Osteoblast (primary cell): ENCODE results near the gene ADAMTS9. TPM values are rescaled to one million over a fixed set of nuclear protein-coding genes. Genes with fewer than 3 reads are reported as not detected.

ENCODE experiments used
- DNase-seq: peaks from one replicate; pipeline ENCODE4 v3.0.0; 2011; ENCODE audit warnings: low spot score, mixed read lengths; ENCODE audit not compliant: insufficient read length; ENCODE audit errors: missing footprints
- H2AFZ ChIP-seq: 2 replicates; pipeline ENCODE4 v1.6.0; 2011; ENCODE audit warnings: mild to moderate bottlenecking, low read length
- H3K27ac ChIP-seq: 2 replicates; pipeline ENCODE4 v1.5.1; 2011; ENCODE audit warnings: mild to moderate bottlenecking, low read depth, low read length, moderate library complexity
- H3K27me3 ChIP-seq: 2 replicates; pipeline ENCODE4 v1.6.0; 2012; ENCODE audit warnings: mild to moderate bottlenecking, control low read depth, inconsistent platforms, low read length, moderate library complexity; ENCODE audit not compliant: insufficient read depth
- H3K36me3 ChIP-seq: 2 replicates; pipeline ENCODE4 v1.5.1; 2011; ENCODE audit warnings: mild to moderate bottlenecking, low read length, control low read depth, moderate library complexity; ENCODE audit not compliant: insufficient read depth
- H3K4me1 ChIP-seq: 2 replicates; pipeline ENCODE4 v1.5.1; 2011; ENCODE audit warnings: mild to moderate bottlenecking, low read length, control low read depth, moderate library complexity; ENCODE audit not compliant: insufficient read depth
- H3K4me2 ChIP-seq: 2 replicates; pipeline ENCODE4 v1.6.0; 2011; ENCODE audit warnings: mild to moderate bottlenecking, low read length; ENCODE audit not compliant: insufficient read depth
- H3K4me3 ChIP-seq: fragments of 200-600 bp; sonication (generic); 3 replicates; pipeline ENCODE4 v1.5.1; 2012; ENCODE audit warnings: mild to moderate bottlenecking, low read length, inconsistent platforms; ENCODE audit not compliant: insufficient read depth
- H3K79me2 ChIP-seq: 2 replicates; pipeline ENCODE4 v1.6.0; 2012; ENCODE audit warnings: mild to moderate bottlenecking, low read length, control low read depth, inconsistent platforms; ENCODE audit not compliant: insufficient read depth
- H3K9me3 ChIP-seq: 2 replicates; pipeline ENCODE4 v1.5.1; 2011; ENCODE audit warnings: low read depth, low read length, control low read depth
- H4K20me1 ChIP-seq: 2 replicates; pipeline ENCODE4 v1.6.0; 2012; ENCODE audit warnings: mild to moderate bottlenecking, low read length, control low read depth; ENCODE audit not compliant: insufficient read depth
- total RNA-seq: library from RNA; depleted of rRNA; stranded (reverse); fragments of >200 nt; gene quantifications from 2 replicates; pipeline ENCODE4 v1.2.3, GENCODE V29; 2012
- TF ChIP-seq, protein P1 (sequence below): IDR thresholded peaks from 2 replicates; pipeline ENCODE4 v1.5.1; 2011; ENCODE audit warnings: mild to moderate bottlenecking, low read depth, low read length, moderate library complexity; ENCODE audit errors: extremely low read depth

Gene ADAMTS9
- total RNA-seq, 1 donor = 4.0 TPM

DNA sequence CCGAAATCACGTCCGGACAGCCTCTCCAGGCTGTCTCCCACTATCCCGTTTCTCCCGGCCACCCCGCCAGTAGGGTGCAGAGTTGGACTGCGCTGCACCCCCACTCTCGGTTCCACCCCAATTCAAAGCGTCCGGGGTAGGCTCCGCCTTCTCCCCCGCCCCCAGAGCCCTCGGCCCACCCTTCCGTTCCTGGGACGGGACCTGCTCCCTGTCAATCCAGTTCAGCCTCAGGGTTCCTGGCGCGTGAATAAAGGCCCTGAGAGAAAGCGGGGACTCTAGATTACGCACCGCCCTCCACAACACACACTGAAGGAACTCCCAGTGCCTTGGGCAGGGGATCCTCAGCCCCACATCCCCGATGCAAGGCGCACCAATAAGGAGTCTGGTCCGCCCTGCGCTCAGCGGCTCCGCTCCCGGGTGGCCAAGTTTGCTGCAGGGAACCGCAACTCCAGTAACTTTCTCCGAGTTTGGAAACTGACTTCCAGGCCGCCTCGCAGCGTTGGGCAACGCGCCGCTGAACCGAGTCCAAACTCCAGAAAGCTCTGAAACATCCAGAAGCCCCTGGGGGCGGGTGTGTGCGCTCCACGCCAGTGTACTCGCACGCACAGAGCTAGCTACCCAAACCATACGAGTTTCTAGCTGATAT lies 1.9 kb downstream of the ADAMTS9 start:
- H3K27ac ChIP-seq = peak overlapping the region; percentile 53
- TF ChIP-seq, protein P1, sequence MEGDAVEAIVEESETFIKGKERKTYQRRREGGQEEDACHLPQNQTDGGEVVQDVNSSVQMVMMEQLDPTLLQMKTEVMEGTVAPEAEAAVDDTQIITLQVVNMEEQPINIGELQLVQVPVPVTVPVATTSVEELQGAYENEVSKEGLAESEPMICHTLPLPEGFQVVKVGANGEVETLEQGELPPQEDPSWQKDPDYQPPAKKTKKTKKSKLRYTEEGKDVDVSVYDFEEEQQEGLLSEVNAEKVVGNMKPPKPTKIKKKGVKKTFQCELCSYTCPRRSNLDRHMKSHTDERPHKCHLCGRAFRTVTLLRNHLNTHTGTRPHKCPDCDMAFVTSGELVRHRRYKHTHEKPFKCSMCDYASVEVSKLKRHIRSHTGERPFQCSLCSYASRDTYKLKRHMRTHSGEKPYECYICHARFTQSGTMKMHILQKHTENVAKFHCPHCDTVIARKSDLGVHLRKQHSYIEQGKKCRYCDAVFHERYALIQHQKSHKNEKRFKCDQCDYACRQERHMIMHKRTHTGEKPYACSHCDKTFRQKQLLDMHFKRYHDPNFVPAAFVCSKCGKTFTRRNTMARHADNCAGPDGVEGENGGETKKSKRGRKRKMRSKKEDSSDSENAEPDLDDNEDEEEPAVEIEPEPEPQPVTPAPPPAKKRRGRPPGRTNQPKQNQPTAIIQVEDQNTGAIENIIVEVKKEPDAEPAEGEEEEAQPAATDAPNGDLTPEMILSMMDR = peak; percentile 24
- H3K4me2 ChIP-seq = peak overlapping the region; percentile 86

DNA sequence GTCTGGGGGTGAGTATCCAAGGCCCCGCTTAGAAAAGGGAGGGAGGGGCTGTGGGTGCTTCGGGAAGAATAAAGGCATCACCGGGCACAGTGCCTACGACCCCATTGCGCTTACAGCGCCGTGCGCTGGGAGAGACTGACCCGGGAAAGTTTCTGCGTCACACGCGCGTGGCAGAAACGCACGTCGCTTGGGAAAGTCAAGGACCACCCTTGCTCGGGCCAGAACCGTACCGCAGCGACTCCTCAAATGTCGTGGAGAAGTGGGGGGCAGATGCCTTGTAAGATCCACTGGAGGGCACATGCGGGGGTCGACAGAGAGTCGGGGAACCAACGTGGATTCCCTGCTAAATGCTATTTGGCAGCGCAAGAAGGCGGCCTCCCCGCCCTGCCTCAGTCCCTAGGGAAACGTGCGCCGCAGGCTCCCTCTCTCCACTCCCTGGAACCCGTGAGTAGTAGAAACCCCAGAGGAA lies 2.4 kb downstream of the ADAMTS9 start:
- no peaks in the 10 kb centered on the region for H3K36me3 ChIP-seq
- H3K27ac ChIP-seq = peak overlapping the region; percentile 53
- no peaks in the 10 kb centered on the region for H3K9me3 ChIP-seq
- H3K27me3 ChIP-seq = peaks cover 14% of the 10 kb centered on the region
- H3K4me3 ChIP-seq = peak overlapping the region; percentile 72
- H4K20me1 ChIP-seq = no peaks in the 10 kb centered on the region
- TF ChIP-seq, protein P1 = no peak
- no peak for DNase-seq
- peak overlapping the region; percentile 86 for H3K4me2 ChIP-seq
- H3K79me2 ChIP-seq = no peaks in the 10 kb centered on the region
- H2AFZ ChIP-seq = peak overlapping the region; percentile 99
- H3K4me1 ChIP-seq = peaks cover 24% of the 10 kb centered on the region

More for the DNA sequence above, 1.9 kb downstream of the ADAMTS9 start:
- Histone ChIP-seq H3K4me3 (peak overlapping the region; percentile 72), H2AFZ (peak overlapping the region; percentile 99), H3K79me2 (no peaks in the 10 kb centered on the region), H3K9me3 (no peaks in the 10 kb centered on the region), H3K27me3 (peaks cover 14% of the 10 kb centered on the region), H3K4me1 (peaks cover 24% of the 10 kb centered on the region), H4K20me1 (no peaks in the 10 kb centered on the region), H3K36me3 (no peaks in the 10 kb centered on the region)
- DNase-seq = peak; percentile 95

DNA sequence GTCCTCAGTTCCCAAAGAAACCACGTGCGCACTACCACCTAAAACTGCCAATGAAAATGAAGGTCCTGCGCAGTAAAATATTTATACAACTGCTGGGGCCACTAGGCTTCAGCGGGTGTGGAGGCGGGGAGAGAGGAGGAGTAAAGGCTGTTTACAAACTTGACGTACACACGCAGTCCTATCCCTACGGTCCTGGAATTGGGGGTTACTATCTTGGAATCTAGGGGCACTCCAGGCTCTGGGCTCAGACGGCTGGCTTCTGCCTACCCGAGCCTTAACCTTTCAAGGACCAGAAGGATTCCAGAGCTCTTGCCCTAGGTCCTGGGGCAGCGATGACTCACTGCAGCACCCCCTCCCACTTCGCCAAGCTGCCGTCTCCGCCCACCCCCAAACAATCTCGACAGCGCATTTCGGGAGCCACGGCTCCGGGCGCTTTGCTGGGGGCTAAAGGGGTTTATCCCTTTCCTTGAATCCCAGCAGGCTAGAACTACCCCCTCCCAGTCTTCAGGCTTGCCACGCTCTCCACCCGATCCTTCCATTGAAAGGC lies 3.0 kb downstream of the ADAMTS9 start:
- Histone ChIP-seq H3K27ac (no peak overlapping the region), H3K9me3 (no peaks in the 10 kb centered on the region), H2AFZ (peak overlapping the region; percentile 99), H3K27me3 (peaks cover 14% of the 10 kb centered on the region), H3K79me2 (no peaks in the 10 kb centered on the region), H3K4me2 (peak overlapping the region; percentile 86), H3K4me3 (peak overlapping the region; percentile 72), H4K20me1 (no peaks in the 10 kb centered on the region), H3K4me1 (peaks cover 24% of the 10 kb centered on the region), H3K36me3 (no peaks in the 10 kb centered on the region)
- DNase-seq = peak; percentile 44
- TF ChIP-seq, protein P1 = no peak

DNA sequence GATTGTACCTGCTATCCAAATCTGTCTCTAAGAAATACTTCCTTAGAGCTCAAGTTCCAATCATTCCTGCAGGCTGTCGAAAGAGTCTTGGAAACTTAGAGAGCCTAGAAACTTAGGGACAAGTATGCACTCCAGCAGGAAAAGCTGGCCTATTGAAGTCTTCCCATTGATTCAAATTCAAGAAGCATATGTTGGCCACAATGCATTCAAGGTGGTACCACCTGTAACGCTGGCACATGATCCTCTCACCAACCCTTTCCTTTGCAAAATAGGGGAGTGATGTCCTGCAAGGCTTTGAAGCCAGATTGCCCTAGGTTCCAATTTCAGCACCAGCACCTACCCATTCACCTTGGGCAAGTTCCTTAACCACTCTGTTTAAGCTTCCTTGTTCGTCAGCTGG lies 6.0 kb downstream of the ADAMTS9 start:
- no peak overlapping the region for H3K27ac ChIP-seq
- H3K4me2 ChIP-seq = no peak overlapping the region
- no peaks in the 10 kb centered on the region for H3K79me2 ChIP-seq
- no peak overlapping the region for H2AFZ ChIP-seq
- peaks cover 10% of the 10 kb centered on the region for H3K27me3 ChIP-seq
- H4K20me1 ChIP-seq = no peaks in the 10 kb centered on the region
- H3K9me3 ChIP-seq = no peaks in the 10 kb centered on the region
- TF ChIP-seq, protein P1 = no peak
- DNase-seq = no peak
- H3K4me1 ChIP-seq = peaks cover 9% of the 10 kb centered on the region
- no peak overlapping the region for H3K4me3 ChIP-seq
- no peaks in the 10 kb centered on the region for H3K36me3 ChIP-seq
